Stimulated activated effector memory CD8-positive, alpha-beta T cell treated with anti-CD3 and anti-CD28 coated beads, Interleukin-12 subunit alpha, Interleukin-12 subunit beta, amount 100 ng/mL, for 72 hours (primary cell): ENCODE data around the gene LEFTY1.
"Not testable (repeated sequence)": the region's sequence is repeated elsewhere in the genome, so short reads cannot be mapped to it uniquely, and the experiment has no call there.

Experiments
- ATAC-seq: fragments of 150-1000 bp; cut with Tn5 transposase; 2 replicates; pipeline ENCODE4 v1.10.0; 2021
- DNase-seq, 2 donors: peaks; one replicate each; pipeline ENCODE4 v3.0.0; 2021 to 2022; ENCODE audit warnings: low spot score in 2 of 2
- H3K27ac Mint-ChIP-seq: one replicate; pipeline ENCODE4 v1.8.0; 2022; ENCODE audit warnings: mild to moderate bottlenecking, mixed read lengths
- H3K36me3 Mint-ChIP-seq: one replicate; pipeline ENCODE4 v1.8.0; 2022; ENCODE audit warnings: mild to moderate bottlenecking, mixed read lengths
- H3K4me1 Mint-ChIP-seq: one replicate; pipeline ENCODE4 v1.8.0; 2022; ENCODE audit warnings: mixed read lengths
- H3K4me3 Mint-ChIP-seq: one replicate; pipeline ENCODE4 v1.8.0; 2022; ENCODE audit warnings: mild to moderate bottlenecking, mixed read lengths
- H3K9me3 Mint-ChIP-seq: one replicate; pipeline ENCODE4 v1.8.0; 2022; ENCODE audit warnings: mixed read lengths

The LEFTY1 gene

GRCh38 chr1:225888898-225889601 lies at the start of gene LEFTY1:
LEFTY1 (minus strand) TSS chr1:225889146; CDS start chr1:225889066, 80 bp downstream.
- no peak for DNase-seq
- Mint-ChIP-seq H3K27ac (peak within 1 kb of the TSS; percentile 52), H3K4me3 (no peak within 1 kb of the TSS), H3K9me3 (no peaks in the 10 kb centered on the region), H3K36me3 (no peaks in the 10 kb centered on the region), H3K4me1 (peaks cover under 1% of the 10 kb centered on the region)
- ATAC-seq, result peak; percentile 39

- Mint-ChIP-seq H3K36me3 (no peaks in the 10 kb centered on the region), H3K4me3 (no peak overlapping the region), H3K9me3 (no peaks in the 10 kb centered on the region), H3K27ac (no peak overlapping the region), H3K4me1 (no peaks in the 10 kb centered on the region)
- ATAC-seq (no peak), DNase-seq (no peak)
Measured at GRCh38 chr1:225937048-225937968, 48.4 kb upstream of the LEFTY1 start.

GRCh38 chr1:225936523-225936922 lies 47.6 kb upstream of the LEFTY1 start:
- DNase-seq (no peak), ATAC-seq (no peak)
- Mint-ChIP-seq H3K36me3 (no peaks in the 10 kb centered on the region), H3K9me3 (no peaks in the 10 kb centered on the region), H3K4me3 (no peak overlapping the region), H3K27ac (no peak overlapping the region), H3K4me1 (no peaks in the 10 kb centered on the region)

- not testable (repeated sequence) for H3K4me3 Mint-ChIP-seq, H3K27ac Mint-ChIP-seq, H3K9me3 Mint-ChIP-seq, DNase-seq, H3K4me1 Mint-ChIP-seq, H3K36me3 Mint-ChIP-seq, ATAC-seq
Measured at GRCh38 chr1:225936086-225936485, 47.1 kb upstream of the LEFTY1 start.

GRCh38 chr1:225934711-225935110 lies 45.8 kb upstream of the LEFTY1 start:
- Mint-ChIP-seq H3K36me3 (no peaks in the 10 kb centered on the region), H3K27ac (no peak overlapping the region), H3K9me3 (no peaks in the 10 kb centered on the region), H3K4me1 (no peaks in the 10 kb centered on the region), H3K4me3 (no peak overlapping the region)
- no peak for DNase-seq
- ATAC-seq, result no peak

GRCh38 chr1:225933072-225933471 lies 44.1 kb upstream of the LEFTY1 start:
- Mint-ChIP-seq H3K27ac (no peak overlapping the region), H3K4me3 (no peak overlapping the region), H3K4me1 (no peaks in the 10 kb centered on the region), H3K36me3 (no peaks in the 10 kb centered on the region), H3K9me3 (no peaks in the 10 kb centered on the region)
- DNase-seq, result no peak
- ATAC-seq, result no peak

- no peak for DNase-seq
- Mint-ChIP-seq H3K4me1 (no peaks in the 10 kb centered on the region), H3K27ac (no peak overlapping the region), H3K4me3 (no peak overlapping the region), H3K36me3 (no peaks in the 10 kb centered on the region), H3K9me3 (no peaks in the 10 kb centered on the region)
- ATAC-seq, result no peak
Measured at GRCh38 chr1:225931270-225932136, 42.6 kb upstream of the LEFTY1 start.

- DNase-seq (no peak), ATAC-seq (no peak)
- no peaks in the 10 kb centered on the region for H3K36me3 Mint-ChIP-seq
- H3K4me1 Mint-ChIP-seq, result no peaks in the 10 kb centered on the region
- no peaks in the 10 kb centered on the region for H3K9me3 Mint-ChIP-seq
- no peak overlapping the region for H3K4me3 Mint-ChIP-seq
- no peak overlapping the region for H3K27ac Mint-ChIP-seq
Measured at GRCh38 chr1:225930566-225930965, 41.6 kb upstream of the LEFTY1 start.

- not testable (repeated sequence) for H3K4me3 Mint-ChIP-seq, ATAC-seq, H3K27ac Mint-ChIP-seq, H3K36me3 Mint-ChIP-seq, H3K9me3 Mint-ChIP-seq, H3K4me1 Mint-ChIP-seq, DNase-seq
Measured at GRCh38 chr1:225929462-225929861, 40.5 kb upstream of the LEFTY1 start.

GRCh38 chr1:225928186-225929175 lies 39.5 kb upstream of the LEFTY1 start:
- Mint-ChIP-seq H3K4me1 (no peaks in the 10 kb centered on the region), H3K36me3 (no peaks in the 10 kb centered on the region), H3K9me3 (no peaks in the 10 kb centered on the region), H3K27ac (peak overlapping the region; percentile 7), H3K4me3 (no peak overlapping the region)
- no peak for DNase-seq
- ATAC-seq, result no peak

GRCh38 chr1:225926551-225927113 lies 37.7 kb upstream of the LEFTY1 start:
- no peak for ATAC-seq
- peaks cover 13% of the 10 kb centered on the region for H3K4me1 Mint-ChIP-seq
- H3K27ac Mint-ChIP-seq, result peak overlapping the region; percentile 50
- no peaks in the 10 kb centered on the region for H3K9me3 Mint-ChIP-seq
- H3K36me3 Mint-ChIP-seq, result peaks cover 9% of the 10 kb centered on the region
- H3K4me3 Mint-ChIP-seq, result no peak overlapping the region
- DNase-seq, result no peak

GRCh38 chr1:225923692-225924555 lies 35.0 kb upstream of the LEFTY1 start, which contains the start of gene PYCR2:
PYCR2 (minus strand) TSS chr1:225924250; CDS start chr1:225924110, 140 bp downstream.
- peaks cover 36% of the 10 kb centered on the region for H3K36me3 Mint-ChIP-seq
- H3K9me3 Mint-ChIP-seq, result no peaks in the 10 kb centered on the region
- ATAC-seq (peak; percentile 98), DNase-seq (peak; percentile 91 to 96)
- H3K4me3 Mint-ChIP-seq, result peak within 1 kb of the TSS; percentile 93
- peaks cover 26% of the 10 kb centered on the region for H3K4me1 Mint-ChIP-seq
- H3K27ac Mint-ChIP-seq, result peak within 1 kb of the TSS; percentile 97

- H3K4me1 Mint-ChIP-seq, result peaks cover 26% of the 10 kb centered on the region
Measured at GRCh38 chr1:225923381-225923691, 34.4 kb upstream of the LEFTY1 start.

More at GRCh38 chr1:225923381-225923691, 34.4 kb upstream of the LEFTY1 start:
- Mint-ChIP-seq H3K27ac (peak overlapping the region; percentile 97), H3K4me3 (peak overlapping the region; percentile 93), H3K36me3 (peaks cover 41% of the 10 kb centered on the region), H3K9me3 (no peaks in the 10 kb centered on the region)
- DNase-seq (no peak), ATAC-seq (no peak)
